HG03442 (cell line): Measurements from ENCODE around the gene LHX2.
"Not testable (repeated sequence)": the region's sequence is repeated elsewhere in the genome, so short reads cannot be mapped to it uniquely, and the experiment has no call there.

ENCODE experiments used
- ATAC-seq: cut with Tn5 transposase; IDR thresholded peaks from one replicate; pipeline ENCODE4 v1.9.1; 2021; ENCODE audit warnings: mild to moderate bottlenecking, moderate library complexity; ENCODE audit not compliant: unreplicated experiment

The LHX2 gene, protein sequence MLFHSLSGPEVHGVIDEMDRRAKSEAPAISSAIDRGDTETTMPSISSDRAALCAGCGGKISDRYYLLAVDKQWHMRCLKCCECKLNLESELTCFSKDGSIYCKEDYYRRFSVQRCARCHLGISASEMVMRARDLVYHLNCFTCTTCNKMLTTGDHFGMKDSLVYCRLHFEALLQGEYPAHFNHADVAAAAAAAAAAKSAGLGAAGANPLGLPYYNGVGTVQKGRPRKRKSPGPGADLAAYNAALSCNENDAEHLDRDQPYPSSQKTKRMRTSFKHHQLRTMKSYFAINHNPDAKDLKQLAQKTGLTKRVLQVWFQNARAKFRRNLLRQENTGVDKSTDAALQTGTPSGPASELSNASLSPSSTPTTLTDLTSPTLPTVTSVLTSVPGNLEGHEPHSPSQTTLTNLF

GRCh38 chr9:124011460-124012301 is at the start of gene LHX2:
TSS of gene LHX2 (plus strand) at chr9:124011768. CDS start at chr9:124012349, 581 bp downstream.
- no peak for ATAC-seq

DNA sequence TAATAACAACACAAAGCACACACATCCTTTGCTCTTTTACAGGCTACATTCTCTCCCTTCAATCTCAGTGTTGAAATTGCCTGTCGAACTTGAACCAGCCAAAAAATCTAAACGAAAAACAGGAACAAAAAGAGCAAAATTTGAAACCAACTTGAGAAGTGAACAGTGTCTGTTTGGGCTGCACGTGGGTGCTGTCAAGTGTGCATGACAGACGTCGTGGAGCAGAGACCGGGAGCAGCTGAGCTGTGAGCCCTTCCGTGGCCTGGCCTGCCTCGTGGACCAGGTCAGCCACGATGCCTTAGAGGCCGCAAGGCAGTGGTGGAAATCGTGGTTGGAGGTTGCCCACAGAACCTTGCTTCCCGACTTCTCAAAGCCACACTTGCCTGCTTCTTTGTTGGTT is 46.8 kb upstream of the LHX2 start:
- ATAC-seq = no peak

DNA sequence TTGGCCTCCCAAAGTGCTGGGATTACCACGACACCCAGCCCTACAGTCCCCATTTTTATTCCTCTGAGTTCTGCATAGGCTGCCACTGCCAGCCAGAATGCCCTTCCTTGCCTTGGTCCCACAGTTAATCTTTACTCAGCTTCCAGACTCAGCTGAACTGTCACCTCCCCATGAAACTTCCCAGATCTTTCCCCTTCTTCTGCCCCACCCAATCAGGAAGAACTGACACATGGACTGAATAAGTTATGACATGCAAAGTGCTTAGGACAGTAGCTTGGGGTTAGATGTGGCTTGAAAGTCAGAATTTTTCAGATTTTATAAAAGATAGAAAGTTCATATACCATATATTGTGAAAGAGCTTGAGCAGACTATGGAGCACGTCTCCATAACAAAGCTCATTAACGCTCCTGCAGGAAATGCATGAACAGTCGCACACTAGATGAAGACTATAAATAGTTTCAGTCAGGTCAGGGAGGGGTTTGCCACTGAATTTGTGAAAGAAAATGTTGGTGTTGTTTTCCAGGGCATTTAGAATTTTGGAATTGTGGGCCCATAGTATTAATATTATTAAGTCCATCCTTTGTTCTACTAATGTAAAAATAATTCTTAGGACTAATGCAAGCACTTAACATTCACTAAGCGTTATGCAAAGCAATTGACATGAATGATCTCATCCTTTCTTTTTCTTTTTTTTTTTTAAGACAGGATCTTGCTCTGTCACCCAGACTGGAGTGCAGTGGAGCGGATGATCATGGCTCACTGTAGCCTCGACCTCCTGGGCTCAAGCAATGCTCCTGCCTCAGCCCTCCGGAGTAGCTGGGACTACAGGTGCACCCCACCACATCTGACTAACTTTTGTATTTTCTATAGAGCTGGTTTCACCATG is 45.5 kb upstream of the LHX2 start:
- no peak for ATAC-seq

GRCh38 chr9:123967323-123967722 is 44.2 kb upstream of the LHX2 start:
- no peak for ATAC-seq

- no peak for ATAC-seq
Observed at GRCh38 chr9:123972618-123973017, 39.0 kb upstream of the LHX2 start.

GRCh38 chr9:123973590-123974223 is 37.9 kb upstream of the LHX2 start:
- ATAC-seq = no peak

DNA sequence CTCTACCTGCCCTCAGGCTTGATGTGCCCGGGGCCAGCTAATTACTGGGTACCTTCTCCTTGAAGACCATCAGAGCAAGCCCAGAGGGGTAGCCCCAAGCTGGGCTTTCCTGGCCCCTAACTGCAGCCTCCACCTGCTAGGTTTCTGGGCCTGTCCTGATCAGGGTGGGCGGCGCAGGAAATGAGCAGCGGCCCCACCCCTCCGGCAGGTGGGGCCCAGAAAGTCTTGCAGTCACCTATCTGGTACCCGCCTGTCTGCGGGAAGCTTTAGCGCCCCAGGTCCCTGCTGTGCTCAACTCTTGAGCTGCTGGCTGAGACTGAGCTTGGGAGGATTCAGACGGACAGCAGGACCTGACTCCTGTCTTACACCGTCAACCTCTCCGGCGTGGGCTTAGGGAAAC is 37.1 kb upstream of the LHX2 start:
- ATAC-seq = no peak

DNA sequence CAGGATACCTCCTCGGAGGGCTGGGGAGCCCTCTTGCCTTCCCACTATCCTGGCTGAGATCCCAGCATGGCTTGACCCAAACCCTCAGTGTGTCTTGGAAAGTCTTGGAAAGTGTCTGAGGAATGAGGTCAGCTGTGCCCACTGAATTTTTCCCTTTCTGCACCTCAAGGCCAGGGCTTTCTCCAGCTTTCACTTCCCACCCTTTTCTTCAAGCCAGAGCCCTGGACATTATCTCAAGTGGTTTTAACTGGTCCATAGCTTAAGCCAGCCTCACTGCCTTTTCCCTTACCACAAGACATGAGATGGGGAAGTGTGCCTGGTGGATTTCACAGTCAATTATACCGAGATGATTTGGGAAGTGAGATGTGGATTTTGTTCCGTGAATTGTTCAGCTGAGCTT is 35.7 kb upstream of the LHX2 start:
- ATAC-seq = no peak

DNA sequence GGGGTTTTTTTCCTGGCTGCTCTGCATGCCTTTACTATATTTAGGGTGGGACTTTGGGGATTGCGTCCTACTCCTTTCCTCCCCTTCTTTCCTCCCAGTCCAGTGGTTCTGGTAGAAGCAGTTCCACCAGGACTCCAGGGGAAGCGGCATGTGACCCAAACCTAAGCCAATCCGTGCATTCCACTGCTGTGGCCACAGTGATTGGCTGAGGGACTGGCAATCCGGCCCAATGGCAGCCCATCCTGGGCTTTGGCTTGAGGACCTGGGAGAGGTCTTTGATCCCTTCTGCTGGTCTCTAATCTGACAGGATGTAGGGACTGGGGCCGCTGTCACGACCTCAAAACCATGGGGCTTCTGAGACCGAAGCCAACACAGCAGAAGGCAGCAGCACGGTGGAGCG is 35.0 kb upstream of the LHX2 start:
- ATAC-seq = not testable (repeated sequence)

GRCh38 chr9:123978981-123979380 is 32.6 kb upstream of the LHX2 start:
- ATAC-seq = no peak

DNA sequence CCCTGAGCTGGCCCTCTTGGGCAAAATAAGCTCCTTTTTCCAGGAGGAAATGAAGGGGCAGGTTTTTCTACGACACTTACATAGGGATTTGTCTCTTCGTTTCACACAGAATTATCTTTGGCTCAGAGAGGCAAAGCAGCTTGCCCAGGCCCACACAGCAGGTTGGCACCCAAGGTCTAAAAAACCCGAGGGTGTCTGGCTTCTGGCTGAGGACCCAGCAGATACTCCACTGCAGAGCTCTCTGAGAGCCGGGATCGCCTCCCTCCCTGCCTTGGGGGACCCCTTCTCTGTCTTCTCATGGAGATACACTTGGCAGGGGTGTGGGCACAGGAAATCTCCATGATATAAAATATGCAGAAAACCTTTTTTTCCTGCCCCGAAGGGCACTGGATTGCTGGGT is 29.0 kb upstream of the LHX2 start:
- no peak for ATAC-seq

GRCh38 chr9:123983047-123983446 is 28.5 kb upstream of the LHX2 start:
- no peak for ATAC-seq

DNA sequence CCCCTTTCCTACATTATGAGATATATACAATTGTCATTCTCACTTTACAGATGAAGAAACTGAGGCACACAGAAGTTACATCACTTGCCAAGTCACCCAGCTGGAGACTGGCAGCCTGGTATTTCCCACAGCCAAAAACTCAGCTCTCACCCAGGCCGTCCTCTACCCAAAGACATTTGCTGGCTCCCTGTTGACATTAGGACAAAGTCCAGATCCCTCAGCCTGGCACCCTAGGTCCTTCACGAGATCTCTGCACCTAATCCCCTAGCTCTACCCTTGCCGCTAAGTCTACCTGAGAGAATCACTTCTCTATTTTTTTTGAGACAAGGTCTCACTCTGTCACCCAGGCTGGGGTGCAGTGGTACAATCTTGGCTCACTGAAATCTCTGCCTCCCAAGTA is 26.8 kb upstream of the LHX2 start:
- no peak for ATAC-seq

DNA sequence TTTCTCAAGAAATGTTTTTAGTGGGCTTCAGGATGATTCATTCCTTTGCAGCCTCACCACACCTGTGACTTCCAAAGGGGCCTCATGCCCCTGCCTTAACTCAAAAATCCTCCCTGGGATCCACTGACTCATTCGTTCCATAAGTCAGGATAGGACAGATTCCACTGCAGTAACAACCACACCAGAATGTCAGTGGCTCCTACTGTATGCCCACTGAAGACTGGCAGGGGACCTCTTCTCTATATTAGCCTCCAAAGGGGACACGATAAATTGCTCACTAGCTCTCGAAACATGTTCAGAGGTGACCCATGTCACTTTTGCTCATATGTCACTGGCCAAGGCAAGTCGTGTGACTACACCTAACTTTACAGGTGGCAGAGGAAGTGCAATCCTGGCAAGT is 25.7 kb upstream of the LHX2 start:
- no peak for ATAC-seq

DNA sequence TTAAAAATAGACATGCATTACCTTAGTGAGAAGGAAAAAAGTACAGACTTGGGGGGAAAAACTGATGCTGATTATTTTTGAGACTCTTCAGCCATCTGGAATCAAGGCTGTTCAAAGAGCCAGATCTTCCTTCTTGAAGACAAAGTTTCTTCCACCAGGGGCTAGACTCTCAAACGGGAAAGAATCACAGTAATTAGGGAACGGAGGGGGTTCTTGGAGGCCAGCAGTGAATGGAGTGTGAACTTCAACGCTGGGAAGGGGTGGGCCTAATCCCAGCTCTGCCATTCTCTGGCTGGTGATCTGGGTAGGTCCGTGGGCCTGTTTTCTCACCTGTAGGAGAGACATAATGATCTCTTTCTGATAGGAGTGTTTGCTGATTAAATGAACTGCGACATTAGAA is 21.1 kb upstream of the LHX2 start:
- no peak for ATAC-seq

- not testable (repeated sequence) for ATAC-seq
Observed at GRCh38 chr9:123992679-123993078, 18.9 kb upstream of the LHX2 start.

- no peak for ATAC-seq
Observed at GRCh38 chr9:123996731-123997421, 14.7 kb upstream of the LHX2 start.

DNA sequence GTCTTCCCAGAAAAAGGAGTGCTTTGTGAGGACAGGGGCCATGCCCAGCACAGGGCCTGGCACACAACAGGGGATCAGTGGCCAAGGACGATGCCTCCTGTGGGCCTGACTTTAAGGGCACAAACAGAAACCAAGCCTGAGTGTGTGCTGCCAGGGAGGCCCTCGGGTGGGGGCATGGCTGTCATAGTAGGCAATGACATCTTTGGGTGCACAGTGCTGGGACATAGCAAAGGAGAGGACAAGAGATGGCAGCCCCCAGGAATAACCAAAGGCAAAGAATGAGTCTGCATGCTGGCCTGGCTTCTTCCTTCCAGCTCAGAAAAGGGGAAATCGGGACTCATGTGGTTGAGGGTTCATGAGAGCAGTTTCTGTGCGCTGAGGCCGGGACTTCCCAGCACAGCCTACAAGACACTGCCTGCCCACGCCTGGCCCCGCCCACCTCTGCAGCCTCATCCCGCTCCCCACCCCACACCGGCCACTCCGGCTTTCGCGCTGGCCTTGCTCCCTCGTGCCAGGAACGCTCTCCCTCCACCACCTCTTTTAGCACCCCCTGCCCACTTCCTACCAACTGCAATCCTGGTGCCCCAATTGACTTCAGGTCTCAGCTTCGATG is 13.8 kb upstream of the LHX2 start:
- ATAC-seq = peak; percentile 59

- no peak for ATAC-seq
Observed at GRCh38 chr9:123998278-123998925, 13.2 kb upstream of the LHX2 start.
